Adrenal gland (tissue), 5 donors: Measurements from ENCODE around the gene PHAX.
A peak's percentile ranks its signal among the peaks of the same experiment; 100 is the strongest.

Experiments used
- CTCF ChIP-seq, 6 experiments: fragments of 450-650 bp in 4 of 6; fragments of 200-600 bp in 2 of 6; sonication (generic) in 1 of 6; IDR thresholded peaks; 1 replicate in 5 of 6; 2 replicates in 1 of 6; pipeline versions ENCODE4 v1.5.1 to v1.8.0; 2016 to 2021; ENCODE audit warnings: antibody characterized with exemption in 6 of 6, mild to moderate bottlenecking in 2 of 6, moderate library complexity in 1 of 6
- POLR2A ChIP-seq, 2 donors: fragments of 450-650 bp; IDR thresholded peaks; one replicate each; pipeline ENCODE4 v1.6.1; 2017; ENCODE audit warnings: antibody characterized with exemption in 2 of 2, mild to moderate bottlenecking in 2 of 2, moderate library complexity in 1 of 2
- donor health status: DM: no; HTN: no; CAD: no.

- TF ChIP-seq POLR2A (IDR thresholded peaks at IDR 0.05) (peak in 1 of 2 donors; percentile 44), CTCF (IDR thresholded peaks at IDR 0.05) (peak; percentile 38 to 59 (median 52))
These were observed at the start of gene PHAX for GRCh38 chr5:126600631-126601511.
